ENCODE results near the gene FIGNL2.

FIGNL2 gene

DNA sequence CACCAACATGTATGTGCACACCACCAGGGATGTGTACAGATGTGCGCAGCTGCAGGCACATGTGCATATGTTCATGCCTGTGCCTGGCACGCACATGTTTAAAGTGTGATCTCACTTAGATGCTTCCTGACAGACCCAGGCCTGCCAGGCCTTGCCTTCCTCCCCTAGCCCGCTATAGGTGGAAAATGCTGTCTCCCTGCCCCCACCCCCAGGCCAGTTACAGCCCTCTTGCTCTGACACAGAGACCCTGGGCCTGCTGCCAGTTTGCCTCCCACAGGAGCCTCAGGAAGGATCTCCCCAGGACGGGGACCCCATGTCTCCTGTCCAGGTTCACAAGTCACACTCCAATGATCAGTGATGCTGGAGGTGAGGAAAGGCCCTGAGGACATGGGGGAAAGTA lies 21.6 kb downstream of the FIGNL2 start:
- no peak overlapping the region for H3K9ac ChIP-seq (ENCODE audit: low read depth in 1 of 2, low read length in 2 of 2)
- no peak overlapping the region for H3K4me3 ChIP-seq (ENCODE audit: low read length in 2 of 2)
- H3K27me3 ChIP-seq (ENCODE audit: control insufficient read depth in 2 of 2, insufficient read depth in 2 of 2, low read length in 2 of 2) = peaks cover 0 to 3% of the 10 kb centered on the region in 2 donors
- H3K9me3 ChIP-seq (ENCODE audit: control insufficient read depth in 2 of 2, low read length in 2 of 2) = no peaks in the 10 kb centered on the region
- peaks cover 18 to 19% of the 10 kb centered on the region in 2 donors for H3K4me1 ChIP-seq (ENCODE audit: control insufficient read depth in 2 of 2, insufficient read depth in 2 of 2, low read length in 2 of 2)
- no peak overlapping the region for H3K27ac ChIP-seq (ENCODE audit: low read depth in 2 of 2, low read length in 2 of 2)
- no peaks in the 10 kb centered on the region for H3K36me3 ChIP-seq (ENCODE audit: control insufficient read depth in 2 of 2, insufficient read depth in 2 of 2, low read length in 2 of 2)

DNA sequence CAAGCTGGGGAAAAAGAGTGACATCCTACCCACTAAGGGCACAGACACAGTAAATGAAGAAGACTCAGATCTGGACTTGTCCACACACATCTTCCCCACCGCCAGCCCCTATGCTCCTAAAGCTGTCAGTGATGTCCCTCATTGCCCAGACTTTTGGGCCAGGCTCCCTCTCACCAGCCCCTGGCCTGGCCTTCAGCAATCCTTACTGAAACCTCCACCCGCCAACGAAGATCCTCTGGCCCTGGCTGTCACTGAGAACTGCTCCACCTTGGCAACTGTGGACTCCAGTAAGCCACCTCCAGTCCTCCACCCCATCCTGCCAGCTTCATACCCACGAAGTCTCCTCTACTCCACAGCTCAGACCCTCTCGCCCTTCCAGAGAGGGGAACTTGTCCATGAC lies 23.3 kb downstream of the FIGNL2 start:
- Histone ChIP-seq H3K9ac (ENCODE audit: low read depth in 1 of 2, low read length in 2 of 2) (no peak overlapping the region), H3K36me3 (ENCODE audit: control insufficient read depth in 2 of 2, insufficient read depth in 2 of 2, low read length in 2 of 2) (no peaks in the 10 kb centered on the region), H3K9me3 (ENCODE audit: control insufficient read depth in 2 of 2, low read length in 2 of 2) (no peaks in the 10 kb centered on the region), H3K27ac (ENCODE audit: low read depth in 2 of 2, low read length in 2 of 2) (no peak overlapping the region), H3K4me3 (ENCODE audit: low read length in 2 of 2) (no peak overlapping the region), H3K4me1 (ENCODE audit: control insufficient read depth in 2 of 2, insufficient read depth in 2 of 2, low read length in 2 of 2) (peaks cover 18 to 21% of the 10 kb centered on the region in 2 donors), H3K27me3 (ENCODE audit: control insufficient read depth in 2 of 2, insufficient read depth in 2 of 2, low read length in 2 of 2) (no peaks in the 10 kb centered on the region)

DNA sequence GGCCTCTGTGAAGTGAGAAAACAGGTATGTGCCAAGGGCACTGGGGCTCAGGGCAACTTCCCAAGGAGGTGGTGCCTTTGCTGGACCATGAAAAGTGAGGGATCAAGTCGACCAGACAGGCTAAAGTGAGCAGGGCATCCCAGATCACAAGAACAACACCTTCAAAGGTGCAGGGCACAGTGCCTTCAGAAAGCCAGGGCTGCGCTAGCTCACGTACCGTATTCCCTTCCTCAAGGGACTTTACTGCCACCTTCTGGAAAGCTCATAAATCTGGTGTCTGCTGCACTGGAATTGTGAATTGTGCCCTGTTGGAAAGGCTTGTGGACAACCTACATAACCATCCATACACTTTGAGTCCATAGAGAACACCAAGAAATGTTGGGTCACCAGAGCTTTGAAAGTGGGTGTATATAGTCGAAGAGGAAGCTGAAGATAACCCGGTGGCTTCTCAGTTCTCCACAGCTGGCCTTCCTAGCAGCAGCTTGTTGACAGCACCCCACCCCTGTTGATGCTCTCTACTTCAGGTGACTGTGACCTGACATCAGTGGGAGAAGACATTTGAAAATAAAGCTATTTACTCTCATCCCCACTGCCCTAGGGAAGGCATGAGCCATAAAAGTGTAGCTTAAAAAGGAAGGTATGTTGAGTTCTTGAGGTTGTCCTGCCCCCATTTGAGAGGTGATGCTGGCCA lies 24.5 kb downstream of the FIGNL2 start:
- Histone ChIP-seq H3K36me3 (ENCODE audit: control insufficient read depth in 2 of 2, insufficient read depth in 2 of 2, low read length in 2 of 2) (no peaks in the 10 kb centered on the region), H3K4me1 (ENCODE audit: control insufficient read depth in 2 of 2, insufficient read depth in 2 of 2, low read length in 2 of 2) (peaks cover 18 to 23% of the 10 kb centered on the region in 2 donors), H3K9ac (ENCODE audit: low read depth in 1 of 2, low read length in 2 of 2) (no peak overlapping the region), H3K4me3 (ENCODE audit: low read length in 2 of 2) (no peak overlapping the region), H3K9me3 (ENCODE audit: control insufficient read depth in 2 of 2, low read length in 2 of 2) (no peaks in the 10 kb centered on the region), H3K27me3 (ENCODE audit: control insufficient read depth in 2 of 2, insufficient read depth in 2 of 2, low read length in 2 of 2) (no peaks in the 10 kb centered on the region), H3K27ac (ENCODE audit: low read depth in 2 of 2, low read length in 2 of 2) (no peak overlapping the region)

DNA sequence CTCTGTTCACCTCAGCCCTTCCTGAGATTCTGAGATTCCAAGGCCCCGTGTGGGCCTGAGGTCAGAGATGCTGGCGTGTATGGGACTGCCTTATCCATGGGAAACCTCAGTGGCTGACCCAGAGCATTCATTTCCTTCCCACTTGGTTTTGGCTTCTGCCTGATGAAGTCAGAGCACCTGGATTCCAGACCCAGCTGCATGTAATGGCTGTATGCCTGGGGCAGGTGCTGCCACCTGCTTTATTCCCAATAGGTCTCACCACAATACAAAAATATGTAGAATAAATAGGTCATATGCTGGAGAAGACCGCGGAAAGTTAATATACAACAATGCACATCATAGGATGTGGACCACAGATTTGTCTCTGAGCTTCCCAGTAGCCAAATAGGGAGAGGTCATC lies 25.6 kb downstream of the FIGNL2 start:
- Histone ChIP-seq H3K4me3 (ENCODE audit: low read length in 2 of 2) (no peak overlapping the region), H3K36me3 (ENCODE audit: control insufficient read depth in 2 of 2, insufficient read depth in 2 of 2, low read length in 2 of 2) (no peaks in the 10 kb centered on the region), H3K9me3 (ENCODE audit: control insufficient read depth in 2 of 2, low read length in 2 of 2) (no peaks in the 10 kb centered on the region), H3K9ac (ENCODE audit: low read depth in 1 of 2, low read length in 2 of 2) (no peak overlapping the region), H3K27ac (ENCODE audit: low read depth in 2 of 2, low read length in 2 of 2) (no peak overlapping the region), H3K27me3 (ENCODE audit: control insufficient read depth in 2 of 2, insufficient read depth in 2 of 2, low read length in 2 of 2) (no peaks in the 10 kb centered on the region), H3K4me1 (ENCODE audit: control insufficient read depth in 2 of 2, insufficient read depth in 2 of 2, low read length in 2 of 2) (peaks cover 12 to 18% of the 10 kb centered on the region in 2 donors)

DNA sequence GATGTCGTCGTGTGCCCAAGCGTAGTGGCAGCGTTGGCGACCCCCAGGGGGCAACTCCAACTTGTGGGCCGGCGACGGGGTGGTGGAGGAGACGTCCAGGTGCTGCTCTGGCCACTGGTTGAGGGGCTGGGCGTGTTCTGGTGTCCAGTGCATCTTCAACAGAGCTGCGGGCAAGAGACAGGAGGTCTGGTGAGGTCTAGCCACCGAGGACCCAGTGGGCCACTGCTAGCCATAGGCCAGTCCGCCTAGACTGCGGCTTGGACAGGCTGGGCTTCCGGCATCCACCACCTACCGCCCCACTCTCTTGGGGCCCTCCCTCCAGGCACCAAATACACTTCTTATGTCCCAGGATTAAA lies 26.3 kb downstream of the FIGNL2 start:
- H3K36me3 ChIP-seq (ENCODE audit: control insufficient read depth in 2 of 2, insufficient read depth in 2 of 2, low read length in 2 of 2) = no peaks in the 10 kb centered on the region
- H3K27ac ChIP-seq (ENCODE audit: low read depth in 2 of 2, low read length in 2 of 2) = no peak overlapping the region
- H3K4me3 ChIP-seq (ENCODE audit: low read length in 2 of 2) = no peak overlapping the region
- H3K9me3 ChIP-seq (ENCODE audit: control insufficient read depth in 2 of 2, low read length in 2 of 2) = no peaks in the 10 kb centered on the region
- H3K4me1 ChIP-seq (ENCODE audit: control insufficient read depth in 2 of 2, insufficient read depth in 2 of 2, low read length in 2 of 2) = peaks cover 5 to 11% of the 10 kb centered on the region in 2 donors
- H3K27me3 ChIP-seq (ENCODE audit: control insufficient read depth in 2 of 2, insufficient read depth in 2 of 2, low read length in 2 of 2) = no peaks in the 10 kb centered on the region
- no peak overlapping the region for H3K9ac ChIP-seq (ENCODE audit: low read depth in 1 of 2, low read length in 2 of 2)

DNA sequence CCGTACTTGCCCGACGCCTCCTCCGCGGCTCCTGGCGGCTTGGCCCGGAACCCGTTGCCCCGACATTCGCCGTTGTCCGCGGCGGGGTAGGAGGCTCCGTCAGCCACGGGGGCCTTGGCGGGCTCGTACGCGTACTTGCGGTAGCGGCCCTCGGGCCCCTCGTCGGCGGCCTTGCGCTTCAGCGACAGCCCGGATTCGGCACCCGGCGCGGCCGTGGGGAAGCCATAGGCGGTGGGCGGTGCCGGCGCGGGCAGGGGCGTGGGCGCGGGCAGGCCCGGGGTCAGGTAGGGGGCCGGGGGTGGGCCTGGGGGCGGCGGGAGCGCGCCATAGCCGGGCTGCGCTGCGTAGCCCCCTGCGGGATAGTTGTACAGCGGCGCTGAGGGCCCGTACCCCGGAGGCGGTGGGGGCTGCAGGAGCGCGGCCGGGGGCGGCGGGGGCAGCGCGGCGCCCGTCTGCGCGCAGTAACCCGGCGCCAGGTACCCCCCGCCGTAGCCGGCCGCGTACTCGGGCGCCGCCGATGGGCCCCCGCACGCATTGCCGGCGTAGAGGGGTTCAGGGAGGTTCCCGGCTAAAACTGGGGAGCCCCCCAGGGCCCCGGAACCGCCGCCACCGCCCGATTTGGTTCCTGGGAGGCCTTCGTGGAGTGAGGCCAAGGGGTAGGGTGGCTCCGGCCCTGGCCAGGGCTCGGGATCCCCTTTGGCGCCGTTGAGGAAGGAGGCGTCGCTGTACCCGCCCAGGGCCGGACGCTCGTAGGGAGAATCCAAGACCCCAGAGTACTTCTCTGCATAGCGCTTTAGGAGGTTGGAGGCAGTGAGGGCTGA lies 26.9 kb downstream of the FIGNL2 start:
- Histone ChIP-seq H3K27ac (ENCODE audit: low read depth in 2 of 2, low read length in 2 of 2) (peak overlapping the region; percentile 7 to 16), H3K4me1 (ENCODE audit: control insufficient read depth in 2 of 2, insufficient read depth in 2 of 2, low read length in 2 of 2) (peaks cover 0 to 5% of the 10 kb centered on the region in 2 donors), H3K9me3 (ENCODE audit: control insufficient read depth in 2 of 2, low read length in 2 of 2) (no peaks in the 10 kb centered on the region), H3K27me3 (ENCODE audit: control insufficient read depth in 2 of 2, insufficient read depth in 2 of 2, low read length in 2 of 2) (no peaks in the 10 kb centered on the region), H3K9ac (ENCODE audit: low read depth in 1 of 2, low read length in 2 of 2) (peak overlapping the region in 1 of 2 donors; percentile 59), H3K36me3 (ENCODE audit: control insufficient read depth in 2 of 2, insufficient read depth in 2 of 2, low read length in 2 of 2) (no peaks in the 10 kb centered on the region), H3K4me3 (ENCODE audit: low read length in 2 of 2) (peak overlapping the region; percentile 26 to 48)

DNA sequence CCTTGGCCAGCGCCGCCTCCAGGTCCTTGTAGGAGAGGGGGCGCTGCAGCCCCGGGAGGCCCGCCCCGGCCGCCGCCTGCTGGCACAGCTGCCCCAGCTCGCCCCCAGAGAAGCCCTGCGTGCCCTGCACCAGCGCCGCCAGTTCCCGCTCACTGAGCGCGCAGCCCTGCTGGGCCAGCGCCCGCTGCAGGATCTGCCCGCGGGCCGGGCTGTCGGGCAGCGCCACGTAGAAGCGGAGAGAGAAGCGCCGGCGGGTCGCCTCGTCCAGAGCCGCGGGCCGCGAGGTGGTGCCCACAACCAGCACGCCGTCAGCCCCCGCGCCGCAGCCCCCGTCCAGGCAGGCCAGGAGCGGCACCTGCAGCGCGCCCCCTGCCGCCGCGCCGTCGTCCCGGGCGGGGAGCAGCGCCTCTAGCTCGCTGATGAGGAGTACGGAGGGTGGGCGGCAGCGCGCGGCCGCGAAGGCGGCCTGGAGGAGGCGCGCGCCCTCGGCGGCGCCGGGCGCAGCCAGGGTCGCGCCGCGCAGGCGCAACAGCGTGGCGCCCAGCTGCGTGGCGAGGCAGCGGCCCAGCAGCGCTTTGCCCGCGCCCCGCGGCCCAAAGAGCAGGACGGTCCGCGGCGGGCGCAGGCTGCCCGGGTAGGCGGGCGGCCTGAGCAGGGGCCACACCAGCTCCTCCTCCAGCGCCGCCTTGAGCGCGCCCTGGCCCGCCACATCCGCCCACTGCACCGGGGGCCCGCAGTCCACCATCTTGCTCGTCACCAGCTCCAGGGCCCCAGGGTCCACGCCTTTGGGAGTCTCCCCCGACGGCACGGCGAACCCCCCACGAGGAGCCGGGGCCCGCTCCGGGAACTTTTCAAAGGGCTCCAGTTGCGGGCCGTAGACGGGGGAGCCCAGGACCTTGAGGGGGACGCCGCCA lies 27.7 kb downstream of the FIGNL2 start:
- peaks cover 0 to 4% of the 10 kb centered on the region in 2 donors for H3K4me1 ChIP-seq (ENCODE audit: control insufficient read depth in 2 of 2, insufficient read depth in 2 of 2, low read length in 2 of 2)
- H3K4me3 ChIP-seq (ENCODE audit: low read length in 2 of 2) = peak overlapping the region; percentile 48
- no peaks in the 10 kb centered on the region for H3K36me3 ChIP-seq (ENCODE audit: control insufficient read depth in 2 of 2, insufficient read depth in 2 of 2, low read length in 2 of 2)
- peak overlapping the region in 1 of 2 donors; percentile 59 for H3K9ac ChIP-seq (ENCODE audit: low read depth in 1 of 2, low read length in 2 of 2)
- H3K9me3 ChIP-seq (ENCODE audit: control insufficient read depth in 2 of 2, low read length in 2 of 2) = no peaks in the 10 kb centered on the region
- no peaks in the 10 kb centered on the region for H3K27me3 ChIP-seq (ENCODE audit: control insufficient read depth in 2 of 2, insufficient read depth in 2 of 2, low read length in 2 of 2)
- peak overlapping the region; percentile 7 to 23 for H3K27ac ChIP-seq (ENCODE audit: low read depth in 2 of 2, low read length in 2 of 2)

DNA sequence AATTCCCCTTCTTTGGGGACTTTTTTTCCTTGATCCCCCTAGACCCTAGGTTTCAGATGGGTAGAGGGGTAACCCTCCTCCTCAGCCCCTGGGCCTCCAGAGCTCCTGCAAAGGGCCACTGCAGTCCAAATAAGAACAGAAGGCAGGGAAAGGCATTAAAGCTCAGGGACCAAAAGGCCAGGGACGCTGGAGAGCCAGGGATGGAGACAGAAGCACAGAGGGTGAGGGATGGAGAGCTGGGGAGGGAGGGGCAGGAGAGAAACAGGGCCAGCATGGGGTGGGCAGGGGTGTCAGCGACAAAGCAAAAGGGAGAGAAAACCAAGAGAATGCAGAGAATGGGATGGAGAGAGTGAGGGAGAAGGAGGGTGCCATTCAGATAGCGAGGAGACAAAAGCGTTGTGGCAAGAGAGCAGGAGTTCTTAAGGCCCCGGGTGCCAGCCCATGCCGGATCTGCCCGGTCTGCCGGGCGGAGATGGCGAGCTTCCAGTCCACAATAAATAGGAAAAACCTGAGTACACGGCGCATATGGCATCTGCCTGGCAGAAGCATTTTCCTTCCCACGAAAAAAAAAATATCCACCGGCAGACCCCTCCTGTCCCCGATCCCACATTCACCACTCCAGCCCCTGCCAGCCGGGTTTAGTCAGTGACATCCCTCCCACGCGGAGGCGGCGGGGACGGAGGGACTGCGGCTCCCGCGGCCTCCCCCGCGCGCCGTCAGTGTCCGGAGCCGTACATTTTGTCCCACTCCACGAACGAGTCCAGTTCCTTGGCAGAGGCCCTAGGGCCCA lies 28.6 kb downstream of the FIGNL2 start:
- Histone ChIP-seq H3K36me3 (ENCODE audit: control insufficient read depth in 2 of 2, insufficient read depth in 2 of 2, low read length in 2 of 2) (no peaks in the 10 kb centered on the region), H3K9me3 (ENCODE audit: control insufficient read depth in 2 of 2, low read length in 2 of 2) (no peaks in the 10 kb centered on the region), H3K27me3 (ENCODE audit: control insufficient read depth in 2 of 2, insufficient read depth in 2 of 2, low read length in 2 of 2) (no peaks in the 10 kb centered on the region), H3K4me1 (ENCODE audit: control insufficient read depth in 2 of 2, insufficient read depth in 2 of 2, low read length in 2 of 2) (peaks cover 4 to 5% of the 10 kb centered on the region in 2 donors), H3K9ac (ENCODE audit: low read depth in 1 of 2, low read length in 2 of 2) (peak overlapping the region in 1 of 2 donors; percentile 59), H3K4me3 (ENCODE audit: low read length in 2 of 2) (peak overlapping the region; percentile 48), H3K27ac (ENCODE audit: low read depth in 2 of 2, low read length in 2 of 2) (peak overlapping the region in 1 of 2 donors; percentile 23)

DNA sequence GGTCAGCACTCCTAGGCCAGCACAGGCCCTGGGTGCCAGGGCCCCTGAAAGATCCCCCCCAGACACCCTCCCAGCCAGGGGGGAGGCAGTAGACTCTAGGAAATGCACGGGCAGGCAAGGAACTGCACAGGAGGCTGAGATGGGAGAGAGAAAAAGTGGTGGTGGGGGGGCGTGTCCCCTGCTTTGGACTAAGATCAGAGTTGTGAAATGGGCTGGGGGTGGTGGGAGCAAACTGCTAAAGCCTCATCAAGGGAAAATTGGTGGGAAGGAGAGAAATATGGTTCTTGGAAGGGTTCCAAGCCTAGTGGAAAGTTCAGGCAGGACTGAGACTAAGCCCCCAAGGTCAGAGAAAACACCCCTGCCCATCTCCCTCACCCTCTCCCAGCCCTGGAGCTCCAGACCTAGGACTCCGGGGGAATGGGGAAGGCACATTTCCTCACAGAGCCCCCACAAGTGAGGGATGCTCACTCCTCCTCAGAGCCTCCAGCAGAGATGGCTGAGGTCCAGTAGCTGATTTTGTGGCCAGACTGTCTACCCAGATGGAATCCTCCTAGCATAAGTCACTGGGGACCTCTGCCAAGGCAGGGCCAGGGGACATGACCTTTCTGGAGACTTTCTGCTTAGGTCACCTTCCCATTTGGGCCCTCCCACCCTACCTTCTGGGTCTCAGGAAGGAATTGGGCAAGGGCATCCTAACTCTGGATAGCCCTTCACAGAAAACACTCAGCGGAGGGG lies 29.8 kb downstream of the FIGNL2 start:
- Histone ChIP-seq H3K36me3 (ENCODE audit: control insufficient read depth in 2 of 2, insufficient read depth in 2 of 2, low read length in 2 of 2) (no peaks in the 10 kb centered on the region), H3K9ac (ENCODE audit: low read depth in 1 of 2, low read length in 2 of 2) (no peak overlapping the region), H3K9me3 (ENCODE audit: control insufficient read depth in 2 of 2, low read length in 2 of 2) (no peaks in the 10 kb centered on the region), H3K27ac (ENCODE audit: low read depth in 2 of 2, low read length in 2 of 2) (no peak overlapping the region), H3K27me3 (ENCODE audit: control insufficient read depth in 2 of 2, insufficient read depth in 2 of 2, low read length in 2 of 2) (no peaks in the 10 kb centered on the region), H3K4me1 (ENCODE audit: control insufficient read depth in 2 of 2, insufficient read depth in 2 of 2, low read length in 2 of 2) (peaks cover 7 to 8% of the 10 kb centered on the region in 2 donors), H3K4me3 (ENCODE audit: low read length in 2 of 2) (no peak overlapping the region)

Data from mucosa of rectum (tissue), 2 donors.